GM23338 (cell line): ENCODE measurements around the gene MON2. TPM values are rescaled to one million over a fixed set of nuclear protein-coding genes. Genes with fewer than 3 reads are reported as not detected.
"Not testable (repeated sequence)": the region's sequence is repeated elsewhere in the genome, so short reads cannot be mapped to it uniquely, and the experiment has no call there.

ENCODE experiments used
- ATAC-seq: fragments of 200-7000 bp; cut with Tn5 transposase; 3 replicates; pipeline ENCODE4 v1.9.1; 2020
- DNase-seq: peaks from one replicate; pipeline ENCODE4 v3.0.0-alpha.2; 2015; ENCODE audit warnings: low spot score
- H2AFZ ChIP-seq: fragments of 200-600 bp; sonication (generic); 2 replicates; pipeline ENCODE4 v1.8.0; 2016; ENCODE audit warnings: antibody characterized with exemption, mild to moderate bottlenecking, moderate library complexity
- H3F3A ChIP-seq: fragments of 200-600 bp; sonication (generic); replicated peaks from 2 replicates; pipeline ENCODE4 v1.8.0; 2017; ENCODE audit warnings: antibody characterized with exemption, mixed run types, low read depth
- H3K27ac ChIP-seq: fragments of 200-600 bp; sonication (generic); 2 replicates; pipeline ENCODE4 v1.6.1; 2016; ENCODE audit warnings: low read depth
- H3K27me3 ChIP-seq: fragments of 200-600 bp; sonication (generic); 2 replicates; pipeline ENCODE4 v1.8.0; 2016; ENCODE audit warnings: mild to moderate bottlenecking, mixed run types, moderate library complexity; ENCODE audit not compliant: insufficient read depth
- H3K36me3 ChIP-seq: fragments of 200-600 bp; sonication (generic); 2 replicates; pipeline ENCODE4 v1.8.0; 2016; ENCODE audit warnings: mild to moderate bottlenecking; ENCODE audit not compliant: insufficient read depth
- H3K4me1 ChIP-seq: fragments of 200-600 bp; sonication (generic); 2 replicates; pipeline ENCODE4 v1.8.0; 2016; ENCODE audit warnings: mild to moderate bottlenecking, moderate library complexity; ENCODE audit not compliant: insufficient read depth
- H3K4me2 ChIP-seq: fragments of 200-600 bp; sonication (generic); 2 replicates; pipeline ENCODE4 v1.7.1; 2017; ENCODE audit warnings: mixed run types
- H3K4me3 ChIP-seq: fragments of 200-600 bp; sonication (generic); 2 replicates; pipeline ENCODE4 v1.6.1; 2016; ENCODE audit warnings: mixed run types
- H3K79me2 ChIP-seq: fragments of 200-600 bp; sonication (generic); replicated peaks from 2 replicates; pipeline ENCODE4 v1.8.0; 2017; ENCODE audit warnings: mild to moderate bottlenecking; ENCODE audit not compliant: insufficient read depth
- H3K9me2 ChIP-seq: fragments of 200-600 bp; sonication (generic); 2 replicates; pipeline ENCODE4 v1.8.0; 2017; ENCODE audit not compliant: insufficient read depth
- H4K20me1 ChIP-seq: fragments of 200-600 bp; sonication (generic); replicated peaks from 2 replicates; pipeline ENCODE4 v1.8.0; 2017; ENCODE audit warnings: mild to moderate bottlenecking; ENCODE audit not compliant: insufficient read depth
- H3K27ac Mint-ChIP-seq: 2 replicates; pipeline ENCODE4 v1.8.0; 2020; ENCODE audit warnings: inconsistent platforms, mild to moderate bottlenecking, moderate library complexity, mixed read lengths
- H3K27me3 Mint-ChIP-seq: 3 replicates; pipeline ENCODE4 v1.8.0; 2022; ENCODE audit warnings: low read depth, mild to moderate bottlenecking, moderate library complexity, mixed read lengths, inconsistent platforms; ENCODE audit not compliant: insufficient read depth, poor library complexity
- H3K36me3 Mint-ChIP-seq: 3 replicates; pipeline ENCODE4 v1.8.0; 2021; ENCODE audit warnings: low read depth, mild to moderate bottlenecking, inconsistent platforms, moderate library complexity, mixed read lengths
- H3K4me1 Mint-ChIP-seq: 3 replicates; pipeline ENCODE4 v1.8.0; 2020; ENCODE audit warnings: mild to moderate bottlenecking, inconsistent platforms, mixed read lengths
- H3K4me3 Mint-ChIP-seq: 3 replicates; pipeline ENCODE4 v1.8.0; 2021; ENCODE audit warnings: moderate library complexity, mild to moderate bottlenecking, inconsistent platforms, mixed read lengths
- H3K9me3 Mint-ChIP-seq: 3 replicates; pipeline ENCODE4 v1.8.0; 2020; ENCODE audit warnings: moderate library complexity, mild to moderate bottlenecking, inconsistent platforms, mixed read lengths
- CREB1 ChIP-seq: fragments of 250-450 bp; sonication (Bioruptor Pico); IDR thresholded peaks from 2 replicates; pipeline ENCODE4 v1.5.0; 2020; ENCODE audit warnings: low read depth, mild to moderate bottlenecking, moderate library complexity
- EZH2 ChIP-seq: fragments of 200-600 bp; sonication (generic); IDR thresholded peaks from one replicate; pipeline ENCODE4 v1.8.0; 2017; ENCODE audit warnings: antibody characterized with exemption, mild to moderate bottlenecking, low read depth; ENCODE audit not compliant: unreplicated experiment
- EZH2phosphoT487 ChIP-seq: fragments of 200-600 bp; sonication (generic); IDR thresholded peaks from one replicate; pipeline ENCODE4 v1.8.1; 2018; ENCODE audit warnings: antibody characterized with exemption; ENCODE audit not compliant: unreplicated experiment
- JUNB ChIP-seq: IDR thresholded peaks from one replicate; pipeline ENCODE4 v1.6.1; 2016; ENCODE audit warnings: antibody characterized with exemption; ENCODE audit not compliant: unreplicated experiment
- NANOG ChIP-seq: IDR thresholded peaks from 2 replicates; pipeline ENCODE4 v1.6.1; 2016; ENCODE audit warnings: antibody characterized with exemption, borderline replicate concordance
- POLR2AphosphoS5 ChIP-seq: IDR thresholded peaks from 2 replicates; pipeline ENCODE4 v1.6.1; 2016; ENCODE audit warnings: antibody characterized with exemption, low read depth
- STAT1 ChIP-seq: IDR thresholded peaks from one replicate; pipeline ENCODE4 v1.6.1; 2016; ENCODE audit warnings: antibody characterized with exemption; ENCODE audit not compliant: unreplicated experiment
- ZNF114 ChIP-seq: fragments of 250-450 bp; sonication (Bioruptor Pico); IDR thresholded peaks from 2 replicates; pipeline ENCODE4 v1.5.0; 2020; ENCODE audit warnings: mild to moderate bottlenecking, moderate library complexity
- ZNF331 ChIP-seq: fragments of 250-450 bp; sonication (Bioruptor Pico); IDR thresholded peaks from 2 replicates; pipeline ENCODE4 v1.5.0; 2020; ENCODE audit warnings: low read depth, mild to moderate bottlenecking, moderate library complexity
- polyA plus RNA-seq: library from polyadenylated mRNA; unstranded; fragments of >200 nt; fragmentation: Nextera tagmentation; extraction: Ambion mirVana; gene quantifications from 2 replicates; pipeline ENCODE4 v1.2.1, GENCODE V29; 2016
- total RNA-seq: library from RNA; depleted of rRNA; stranded (reverse); fragments of >200 nt; shearing (Covaris generic); gene quantifications from 2 replicates; pipeline ENCODE4 v1.2.3, GENCODE V29; 2014
- TF ChIP-seq, protein P1 (sequence below), 2 experiments: fragments of 200-600 bp in 1 of 2; sonication (generic) in 1 of 2; conservative IDR thresholded peaks; 2 replicates each; pipeline versions ENCODE4 v1.5.1 to v1.6.1; 2016 to 2017; ENCODE audit warnings: antibody characterized with exemption in 2 of 2, low read depth in 2 of 2, mild to moderate bottlenecking in 2 of 2, moderate library complexity in 1 of 2
- TF ChIP-seq, protein P2 (sequence below): IDR thresholded peaks from 2 replicates; pipeline ENCODE4 v1.6.1; 2016; ENCODE audit warnings: antibody characterized with exemption

The MON2 gene
- total and polyA plus RNA-seq, 2 experiments from 2014 or later, result 11.0 to 27.3 TPM

DNA sequence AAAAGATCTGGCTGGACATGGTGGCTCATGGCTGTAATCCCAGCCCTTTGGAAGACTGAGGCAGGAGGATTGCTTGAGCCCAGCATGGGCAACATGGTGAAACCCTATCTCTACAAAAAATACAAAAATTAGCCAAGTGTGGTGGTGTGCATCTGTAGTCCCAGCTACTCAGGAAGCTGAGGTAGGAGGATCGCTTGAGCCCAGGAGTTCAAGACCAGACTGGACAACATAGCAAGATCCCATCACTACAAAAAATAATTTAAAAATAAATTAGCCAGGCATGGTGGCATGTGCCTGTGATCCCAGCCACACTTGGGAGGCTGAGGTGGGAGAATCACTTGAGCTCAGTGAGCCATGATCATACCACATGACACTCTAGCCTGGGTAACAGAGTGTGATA lies 92.7 kb downstream of the MON2 start:
- H3K4me1 Mint-ChIP-seq, H3K4me3 ChIP-seq, H3K79me2 ChIP-seq, ATAC-seq, H3K4me1 ChIP-seq, H3K27ac Mint-ChIP-seq, H2AFZ ChIP-seq, H3K4me3 Mint-ChIP-seq, H3K4me2 ChIP-seq, H3K9me2 ChIP-seq, H4K20me1 ChIP-seq, H3K27ac ChIP-seq, H3K9me3 Mint-ChIP-seq, DNase-seq, H3K27me3 ChIP-seq, H3K27me3 Mint-ChIP-seq, H3K36me3 ChIP-seq, H3F3A ChIP-seq: not testable (repeated sequence)
- peaks cover 14% of the 10 kb centered on the region for H3K36me3 Mint-ChIP-seq

DNA sequence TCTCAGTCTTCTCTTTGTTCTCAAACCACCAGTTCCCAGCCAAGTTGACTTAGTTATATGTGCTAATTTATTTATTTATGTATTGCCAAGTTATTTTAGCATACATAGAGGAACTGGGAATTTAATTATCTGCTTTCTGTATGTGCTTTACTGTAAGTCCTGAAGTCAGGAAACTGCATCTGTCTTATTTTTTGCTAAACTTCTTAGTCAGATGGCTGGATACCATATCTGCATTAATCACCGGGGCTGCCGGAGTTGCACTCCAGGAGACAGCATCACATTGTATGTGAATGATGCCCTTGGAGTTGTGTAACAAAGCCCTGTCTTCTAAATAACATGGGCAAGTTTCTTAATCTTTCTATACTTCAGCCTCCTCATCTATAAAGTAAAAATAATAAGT lies 96.2 kb downstream of the MON2 start:
- no peak overlapping the region for H3K27ac Mint-ChIP-seq
- peaks cover 9% of the 10 kb centered on the region; the same call in 1 of the 3 replicates for H3K36me3 Mint-ChIP-seq
- Histone ChIP-seq H3K4me2 (no peak overlapping the region), H3K27me3 (no peaks in the 10 kb centered on the region), H4K20me1 (no peaks in the 10 kb centered on the region; the same call in 1 of the 2 replicates), H3F3A (no peaks in the 10 kb centered on the region), H3K36me3 (no peaks in the 10 kb centered on the region; the same call in 1 of the 2 replicates), H3K9me2 (no peaks in the 10 kb centered on the region), H3K79me2 (no peaks in the 10 kb centered on the region), H3K27ac (no peak overlapping the region), H3K4me1 (no peaks in the 10 kb centered on the region), H2AFZ (no peak overlapping the region), H3K4me3 (no peak overlapping the region)
- no peak for ATAC-seq
- TF ChIP-seq EZH2 (no peak), POLR2AphosphoS5 (no peak), STAT1 (no peak), JUNB (no peak), NANOG (no peak), EZH2phosphoT487 (no peak), ZNF331 (no peak)
- TF ChIP-seq, protein P1, sequence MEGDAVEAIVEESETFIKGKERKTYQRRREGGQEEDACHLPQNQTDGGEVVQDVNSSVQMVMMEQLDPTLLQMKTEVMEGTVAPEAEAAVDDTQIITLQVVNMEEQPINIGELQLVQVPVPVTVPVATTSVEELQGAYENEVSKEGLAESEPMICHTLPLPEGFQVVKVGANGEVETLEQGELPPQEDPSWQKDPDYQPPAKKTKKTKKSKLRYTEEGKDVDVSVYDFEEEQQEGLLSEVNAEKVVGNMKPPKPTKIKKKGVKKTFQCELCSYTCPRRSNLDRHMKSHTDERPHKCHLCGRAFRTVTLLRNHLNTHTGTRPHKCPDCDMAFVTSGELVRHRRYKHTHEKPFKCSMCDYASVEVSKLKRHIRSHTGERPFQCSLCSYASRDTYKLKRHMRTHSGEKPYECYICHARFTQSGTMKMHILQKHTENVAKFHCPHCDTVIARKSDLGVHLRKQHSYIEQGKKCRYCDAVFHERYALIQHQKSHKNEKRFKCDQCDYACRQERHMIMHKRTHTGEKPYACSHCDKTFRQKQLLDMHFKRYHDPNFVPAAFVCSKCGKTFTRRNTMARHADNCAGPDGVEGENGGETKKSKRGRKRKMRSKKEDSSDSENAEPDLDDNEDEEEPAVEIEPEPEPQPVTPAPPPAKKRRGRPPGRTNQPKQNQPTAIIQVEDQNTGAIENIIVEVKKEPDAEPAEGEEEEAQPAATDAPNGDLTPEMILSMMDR (conservative IDR thresholded peaks at IDR 0.05; ENCODE audit: low read depth in 2 of 2), result no peak
- DNase-seq, result no peak
- no peak overlapping the region for H3K4me3 Mint-ChIP-seq
- H3K27me3 Mint-ChIP-seq, result no peaks in the 10 kb centered on the region
- no peaks in the 10 kb centered on the region for H3K4me1 Mint-ChIP-seq
- no peaks in the 10 kb centered on the region for H3K9me3 Mint-ChIP-seq

DNA sequence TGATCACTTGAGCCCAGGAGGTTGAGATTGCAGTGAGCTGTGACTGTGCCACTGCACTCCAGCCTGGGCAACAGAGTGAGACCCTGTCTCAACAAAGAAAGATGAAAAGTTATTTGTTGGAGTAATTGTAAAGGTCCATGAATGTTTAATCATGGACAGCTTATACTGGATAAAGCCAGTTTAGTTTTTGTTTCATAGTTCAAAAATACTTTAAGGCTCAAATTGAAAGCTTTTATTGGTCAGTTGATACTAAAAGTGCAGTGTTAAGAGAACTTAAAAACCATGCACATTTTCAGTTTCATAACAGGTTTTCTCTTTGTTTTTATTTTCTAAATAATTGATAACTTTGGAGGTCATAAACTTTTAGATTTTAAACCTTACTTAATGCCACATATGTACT lies 108.4 kb downstream of the MON2 start:
- no peaks in the 10 kb centered on the region for H3K4me1 Mint-ChIP-seq
- H3K9me3 Mint-ChIP-seq, result no peaks in the 10 kb centered on the region
- Histone ChIP-seq H3K4me1 (no peaks in the 10 kb centered on the region; the same call in 1 of the 2 replicates), H2AFZ (no peak overlapping the region), H3K27me3 (no peaks in the 10 kb centered on the region), H3K9me2 (no peaks in the 10 kb centered on the region), H3K36me3 (0 out of 2 replicates have a peak, but pooled peaks cover 4% of the 10 kb centered on the region), H3K79me2 (no peaks in the 10 kb centered on the region), H3F3A (no peaks in the 10 kb centered on the region), H4K20me1 (no peaks in the 10 kb centered on the region), H3K27ac (no peak overlapping the region), H3K4me2 (no peak overlapping the region), H3K4me3 (no peak overlapping the region)
- ATAC-seq (no peak), DNase-seq (no peak)
- H3K27me3 Mint-ChIP-seq, result no peaks in the 10 kb centered on the region
- H3K4me3 Mint-ChIP-seq, result no peak overlapping the region
- H3K36me3 Mint-ChIP-seq, result no peaks in the 10 kb centered on the region; the same call in 2 of the 3 replicates
- H3K27ac Mint-ChIP-seq, result no peak overlapping the region
- TF ChIP-seq CREB1, result no peak
- TF ChIP-seq, protein P2, sequence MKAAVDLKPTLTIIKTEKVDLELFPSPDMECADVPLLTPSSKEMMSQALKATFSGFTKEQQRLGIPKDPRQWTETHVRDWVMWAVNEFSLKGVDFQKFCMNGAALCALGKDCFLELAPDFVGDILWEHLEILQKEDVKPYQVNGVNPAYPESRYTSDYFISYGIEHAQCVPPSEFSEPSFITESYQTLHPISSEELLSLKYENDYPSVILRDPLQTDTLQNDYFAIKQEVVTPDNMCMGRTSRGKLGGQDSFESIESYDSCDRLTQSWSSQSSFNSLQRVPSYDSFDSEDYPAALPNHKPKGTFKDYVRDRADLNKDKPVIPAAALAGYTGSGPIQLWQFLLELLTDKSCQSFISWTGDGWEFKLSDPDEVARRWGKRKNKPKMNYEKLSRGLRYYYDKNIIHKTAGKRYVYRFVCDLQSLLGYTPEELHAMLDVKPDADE, result no peak
- no peak for TF ChIP-seq EZH2
- no peak for TF ChIP-seq POLR2AphosphoS5
- no peak for TF ChIP-seq EZH2phosphoT487
- no peak for TF ChIP-seq ZNF114 (CRISPR knock-in tag)
- TF ChIP-seq, protein P1 (conservative IDR thresholded peaks at IDR 0.05; ENCODE audit: low read depth in 2 of 2), result no peak
